ENCODE results near the gene TGFB2. TPM values are rescaled to one million over a fixed set of nuclear protein-coding genes. Genes with fewer than 3 reads are reported as not detected.

Gene TGFB2
- total RNA-seq, 4 donors from 2014 or later, result 0.56 to 2.3 (median 0.86) TPM

GRCh38 chr1:218474128-218474527 lies 129.0 kb downstream of the TGFB2 start:
- Histone ChIP-seq H3K27me3 (no peaks in the 10 kb centered on the region), H3K36me3 (no peaks in the 10 kb centered on the region), H3K27ac (peak overlapping the region; percentile 81 to 92 (median 87)), H3K4me3 (no peak overlapping the region), H3K9me3 (no peaks in the 10 kb centered on the region), H3K4me1 (peaks cover 32 to 44% of the 10 kb centered on the region in 2 donors)
- in situ Hi-C loops (cut with MboI; ENCODE audit: low sequenced_read_pairs in 4 of 4) (loop anchor here in 1 of 4 donors (25.0 kb wide), 1 partner anchor 112 kb away; no protein-coding TSS in a partner anchor), intact Hi-C loops (cut with DNase I; ENCODE audit: low total_unique reads) (no loop called here)
- no peak for ATAC-seq
- no peak for DNase-seq
- TF ChIP-seq POLR2A (IDR thresholded peaks at IDR 0.05) (no peak), CTCF (IDR thresholded peaks at IDR 0.05 in 4 of 5, conservative IDR thresholded peaks at IDR 0.05 in 1 of 5) (no peak)

- H3K9me3 ChIP-seq, result no peaks in the 10 kb centered on the region
- TF ChIP-seq CTCF (IDR thresholded peaks at IDR 0.05 in 4 of 5, conservative IDR thresholded peaks at IDR 0.05 in 1 of 5) (no peak), POLR2A (IDR thresholded peaks at IDR 0.05) (no peak)
- peak; percentile 88 to 89 for ATAC-seq
- peak; percentile 46 to 50 for DNase-seq
- H3K27me3 ChIP-seq, result no peaks in the 10 kb centered on the region
- H3K4me3 ChIP-seq, result no peak overlapping the region
- peaks cover 42 to 56% of the 10 kb centered on the region in 2 donors for H3K4me1 ChIP-seq
- peak overlapping the region; percentile 81 to 92 (median 87) for H3K27ac ChIP-seq
- intact Hi-C loops (cut with DNase I; ENCODE audit: low total_unique reads) (no loop called here), in situ Hi-C loops (cut with MboI; ENCODE audit: low sequenced_read_pairs in 4 of 4) (no loop called here)
- no peaks in the 10 kb centered on the region for H3K36me3 ChIP-seq
Observed at GRCh38 chr1:218475275-218475674, 130.1 kb downstream of the TGFB2 start.

- TF ChIP-seq POLR2A (IDR thresholded peaks at IDR 0.05), result no peak
- TF ChIP-seq CTCF (IDR thresholded peaks at IDR 0.05 in 4 of 5, conservative IDR thresholded peaks at IDR 0.05 in 1 of 5), result no peak
- Histone ChIP-seq H3K4me1 (peaks cover 45 to 56% of the 10 kb centered on the region in 2 donors), H3K36me3 (no peaks in the 10 kb centered on the region), H3K9me3 (no peaks in the 10 kb centered on the region), H3K27me3 (no peaks in the 10 kb centered on the region), H3K27ac (peak overlapping the region; percentile 81 to 92 (median 87)), H3K4me3 (no peak overlapping the region)
- intact Hi-C loops (cut with DNase I; ENCODE audit: low total_unique reads), result loop anchor here (2.0 kb wide), 1 partner anchor 131 kb away; the partner anchor contains the start of gene TGFB2
- DNase-seq, result no peak
- peak; percentile 56 to 59 for ATAC-seq
- in situ Hi-C loops (cut with MboI; ENCODE audit: low sequenced_read_pairs in 4 of 4), result no loop called here
Observed at GRCh38 chr1:218475699-218476098, 130.6 kb downstream of the TGFB2 start.

GRCh38 chr1:218476385-218476784 lies 131.2 kb downstream of the TGFB2 start:
- Histone ChIP-seq H3K27ac (peak overlapping the region; percentile 81 to 92 (median 87)), H3K4me3 (no peak overlapping the region), H3K4me1 (peaks cover 48 to 56% of the 10 kb centered on the region in 2 donors), H3K27me3 (no peaks in the 10 kb centered on the region), H3K9me3 (no peaks in the 10 kb centered on the region), H3K36me3 (no peaks in the 10 kb centered on the region)
- in situ Hi-C loops (cut with MboI; ENCODE audit: low sequenced_read_pairs in 4 of 4) (no loop called here), intact Hi-C loops (cut with DNase I; ENCODE audit: low total_unique reads) (loop anchor here (2.0 kb wide), 1 partner anchor 132 kb away; the partner anchor contains the start of gene TGFB2)
- DNase-seq, result no peak
- no peak for TF ChIP-seq POLR2A (IDR thresholded peaks at IDR 0.05)
- no peak for TF ChIP-seq CTCF (IDR thresholded peaks at IDR 0.05 in 4 of 5, conservative IDR thresholded peaks at IDR 0.05 in 1 of 5)
- ATAC-seq, result peak; percentile 61 to 84

GRCh38 chr1:218478336-218478735 lies 133.2 kb downstream of the TGFB2 start:
- Histone ChIP-seq H3K36me3 (no peaks in the 10 kb centered on the region), H3K4me3 (no peak overlapping the region), H3K4me1 (peaks cover 43 to 50% of the 10 kb centered on the region in 2 donors), H3K27ac (peak overlapping the region; percentile 16 to 92 (median 87)), H3K27me3 (no peaks in the 10 kb centered on the region), H3K9me3 (no peaks in the 10 kb centered on the region)
- intact Hi-C loops (cut with DNase I; ENCODE audit: low total_unique reads) (no loop called here), in situ Hi-C loops (cut with MboI; ENCODE audit: low sequenced_read_pairs in 4 of 4) (no loop called here)
- TF ChIP-seq POLR2A (IDR thresholded peaks at IDR 0.05), result no peak
- DNase-seq (no peak), ATAC-seq (peak in 1 of 2 donors; percentile 16)
